Anterior cingulate cortex (tissue), 58 donors: ENCODE measurements around the gene LRRN2.
"Not testable (repeated sequence)": the region's sequence is repeated elsewhere in the genome, so short reads cannot be mapped to it uniquely, and the experiment has no call there.

Experiments
- DNase-seq, 58 donors: peaks; one replicate each; lab custom pipeline; 2025; lab: John Stamatoyannopoulos, UW

The LRRN2 gene

GRCh38 chr1:204641936-204642335, 43.6 kb downstream of the LRRN2 start:
- no peak for DNase-seq

GRCh38 chr1:204641455-204641854, 44.1 kb downstream of the LRRN2 start:
- no peak for DNase-seq

GRCh38 chr1:204640578-204640977, 45.0 kb downstream of the LRRN2 start:
- DNase-seq, result no peak

GRCh38 chr1:204634260-204634910, 51.2 kb downstream of the LRRN2 start:
- DNase-seq, result no peak

DNA sequence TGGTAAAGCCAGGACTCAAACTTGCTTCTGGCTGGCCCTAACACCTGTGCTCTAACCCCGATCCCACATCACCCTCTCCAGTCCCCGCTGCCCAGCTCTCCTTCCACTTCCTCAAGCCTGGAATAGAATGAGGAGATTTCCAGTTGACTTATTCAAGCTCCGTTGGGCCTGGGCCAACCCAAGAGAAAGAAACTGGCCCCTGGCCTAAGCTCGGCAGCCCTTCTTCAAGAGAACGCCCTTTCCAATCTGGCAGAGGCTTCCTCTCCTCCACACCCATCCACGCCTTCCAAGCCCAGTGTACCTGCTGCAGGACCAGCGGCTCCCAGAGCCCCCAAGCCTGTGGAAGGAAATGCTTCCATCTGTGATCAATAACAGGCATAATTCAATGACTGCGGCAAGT, 51.9 kb downstream of the LRRN2 start:
- DNase-seq, result peak in 17 of 58 donors; percentile 15 to 68 (median 29)

GRCh38 chr1:204630132-204630905, 55.2 kb downstream of the LRRN2 start:
- DNase-seq, result no peak

GRCh38 chr1:204629459-204629858, 56.1 kb downstream of the LRRN2 start:
- DNase-seq, result not testable (repeated sequence)

DNA sequence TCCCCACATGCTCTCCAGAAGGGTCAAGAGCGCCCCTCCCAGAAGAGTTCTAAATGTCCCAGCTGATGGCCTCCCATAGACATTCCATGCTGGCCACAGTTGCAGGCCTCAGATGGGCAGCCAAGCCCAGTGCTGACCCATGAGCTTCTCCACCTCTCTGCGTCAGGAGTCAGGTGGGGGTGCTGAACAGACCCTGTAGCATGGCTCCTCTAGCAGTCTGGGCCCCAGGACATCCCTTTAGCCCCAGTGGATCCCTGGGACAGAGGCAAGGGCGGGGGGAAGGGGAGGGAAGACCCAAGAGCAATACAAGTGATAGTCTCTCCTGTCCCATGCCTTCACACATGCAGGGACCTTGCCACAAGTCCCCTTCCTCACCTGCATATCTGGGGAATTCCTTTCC, 56.7 kb downstream of the LRRN2 start:
- no peak for DNase-seq

- no peak for DNase-seq
Observed at GRCh38 chr1:204627436-204627835, 58.1 kb downstream of the LRRN2 start.

GRCh38 chr1:204626381-204626780, 59.2 kb downstream of the LRRN2 start:
- DNase-seq, result no peak

DNA sequence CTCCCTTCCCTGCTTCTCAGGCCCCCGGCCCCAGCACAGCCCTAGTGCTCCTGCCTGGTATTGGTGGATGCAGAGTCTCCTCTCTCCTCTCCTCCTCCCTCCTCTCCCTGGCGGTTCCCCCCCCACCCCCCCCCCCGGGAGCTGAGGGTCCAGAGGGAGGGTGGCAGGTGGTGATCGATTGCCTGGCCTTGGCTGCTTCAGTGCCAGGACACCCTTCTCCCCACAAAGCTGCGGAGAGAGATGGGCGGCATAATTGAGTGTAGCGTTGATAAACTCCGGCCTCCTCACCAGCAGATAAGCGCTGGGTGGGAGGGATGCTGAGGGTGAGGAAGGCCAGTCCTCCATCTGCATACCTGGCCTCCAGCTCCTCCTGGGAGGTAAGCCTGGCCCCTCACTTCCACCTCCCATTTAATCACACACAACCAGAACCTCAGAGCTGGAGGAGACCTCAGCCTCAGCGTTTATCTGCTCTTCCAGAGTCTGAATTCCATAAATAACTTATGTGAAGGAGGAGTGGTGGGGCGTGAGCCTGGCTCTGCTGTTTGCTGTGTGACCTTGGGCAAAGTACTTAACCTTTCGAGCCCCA, 60.8 kb downstream of the LRRN2 start:
- no peak for DNase-seq

GRCh38 chr1:204623894-204624361, 61.6 kb downstream of the LRRN2 start:
- no peak for DNase-seq

- DNase-seq, result peak in 1 of 58 donors; percentile 24
Observed at GRCh38 chr1:204623365-204623893, 62.1 kb downstream of the LRRN2 start.

- DNase-seq, result no peak
Observed at GRCh38 chr1:204621996-204622395, 63.5 kb downstream of the LRRN2 start.

- no peak for DNase-seq
Observed at GRCh38 chr1:204621396-204621795, 64.1 kb downstream of the LRRN2 start.

- no peak for DNase-seq
Observed at GRCh38 chr1:204619721-204620120, 65.8 kb downstream of the LRRN2 start.

DNA sequence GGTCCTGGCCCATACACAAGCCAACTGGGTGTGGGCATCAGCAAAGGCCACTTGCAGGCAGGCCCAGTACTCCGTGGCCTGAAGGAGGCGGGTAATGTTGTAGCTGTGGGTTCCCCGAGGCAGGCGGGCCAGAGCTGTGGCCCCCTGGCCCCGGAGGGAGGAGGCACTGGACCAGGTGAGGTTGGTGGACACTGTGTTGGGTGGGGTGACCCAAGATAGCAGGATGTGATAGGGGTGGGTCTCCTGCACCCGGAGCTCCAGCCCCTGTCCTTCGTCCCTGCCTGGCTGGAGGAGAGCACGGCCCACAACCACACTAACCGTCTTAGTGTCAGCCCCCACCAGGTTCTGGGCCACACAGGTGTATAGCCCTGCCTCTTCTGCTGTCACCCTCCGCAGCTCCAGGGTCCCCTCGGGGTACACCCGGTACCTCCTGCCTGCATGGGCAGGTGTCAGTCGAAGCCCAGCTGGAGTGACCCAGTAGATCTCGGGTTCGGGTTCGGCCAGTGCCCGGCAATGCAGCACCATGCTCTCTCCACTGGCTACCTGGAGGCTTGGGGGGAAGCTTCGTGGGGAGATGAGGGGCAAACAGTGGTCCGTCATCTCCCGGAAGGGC, 67.3 kb downstream of the LRRN2 start:
- no peak for DNase-seq

- peak in 47 of 58 donors; percentile 7 to 84 (median 49) for DNase-seq
Observed at GRCh38 chr1:204617256-204618147, 68.0 kb downstream of the LRRN2 start.

DNA sequence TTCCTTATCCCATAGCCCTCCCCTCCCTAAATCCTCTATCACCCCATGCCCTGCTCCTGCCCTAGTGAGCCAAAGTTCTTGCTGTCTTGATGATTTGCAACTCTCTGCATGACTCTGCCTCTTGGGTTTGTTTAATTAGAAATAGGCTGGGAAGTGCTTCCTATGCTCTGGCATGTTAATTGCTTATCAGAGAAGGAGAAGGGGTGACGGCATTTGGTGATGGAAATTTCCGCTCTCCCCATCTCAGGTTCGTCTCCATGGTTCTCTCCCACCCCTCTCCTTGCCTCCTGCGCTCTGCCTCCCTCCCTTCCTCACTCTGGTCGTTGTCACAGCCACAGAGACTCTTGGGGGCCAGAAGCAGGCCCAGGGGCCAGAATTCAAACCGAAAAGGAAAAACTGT, 68.9 kb downstream of the LRRN2 start:
- no peak for DNase-seq

DNA sequence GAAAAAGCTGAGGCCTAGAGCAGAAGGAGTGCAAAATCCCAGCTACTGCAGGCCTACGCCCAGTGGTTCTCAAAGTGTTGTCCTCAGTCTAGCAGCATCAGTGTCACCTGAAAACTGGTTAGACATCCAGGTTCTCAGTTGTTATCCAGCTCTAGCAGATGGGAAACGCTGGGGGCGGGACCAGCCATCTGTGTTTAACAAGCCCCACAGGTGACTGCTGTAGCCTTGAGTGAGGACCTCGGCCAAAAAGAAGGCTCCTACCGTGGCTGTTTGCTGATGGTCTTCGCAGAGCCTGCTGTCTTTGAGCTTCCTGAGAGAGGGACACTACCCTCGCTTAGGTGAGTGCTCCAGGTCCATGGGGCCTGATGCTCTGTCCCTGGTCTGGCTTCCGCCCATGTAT, 69.7 kb downstream of the LRRN2 start:
- no peak for DNase-seq
